RWPE2 (cell line): ENCODE data around the gene NEIL1.

Experiments used
- ATAC-seq: fragments of 200-7000 bp; cut with Tn5 transposase; 3 replicates; pipeline ENCODE4 v1.9.1; 2021; ENCODE audit warnings: low read depth
- DNase-seq: peaks from one replicate; pipeline ENCODE4 v3.0.0-alpha.2; 2020; ENCODE audit warnings: low spot score
- H3K27ac ChIP-seq: fragments of 450-650 bp; 2 replicates; pipeline ENCODE4 v1.5.1; 2017; ENCODE audit warnings: mild to moderate bottlenecking; ENCODE audit not compliant: poor library complexity, severe bottlenecking
- H3K27me3 ChIP-seq: fragments of 250-450 bp; sonication (Bioruptor Pico); 2 replicates; pipeline ENCODE4 v1.5.1; 2021; ENCODE audit warnings: mild to moderate bottlenecking, moderate library complexity; ENCODE audit not compliant: insufficient read depth, poor library complexity, severe bottlenecking
- H3K36me3 ChIP-seq: fragments of 250-450 bp; sonication (Bioruptor Pico); 2 replicates; pipeline ENCODE4 v1.5.1; 2020; ENCODE audit warnings: low read depth, mild to moderate bottlenecking, moderate library complexity
- H3K4me1 ChIP-seq: fragments of 250-450 bp; sonication (Bioruptor Pico); 2 replicates; pipeline ENCODE4 v1.5.1; 2021; ENCODE audit warnings: mild to moderate bottlenecking, moderate library complexity; ENCODE audit not compliant: insufficient read depth, poor library complexity, severe bottlenecking
- H3K4me3 ChIP-seq: fragments of 250-450 bp; sonication (Bioruptor Pico); 2 replicates; pipeline ENCODE4 v1.5.1; 2021; ENCODE audit warnings: mild to moderate bottlenecking, moderate library complexity; ENCODE audit not compliant: severe bottlenecking
- H3K9me3 ChIP-seq: fragments of 250-450 bp; sonication (Bioruptor Pico); 2 replicates; pipeline ENCODE4 v1.5.1; 2021; ENCODE audit warnings: mild to moderate bottlenecking, moderate library complexity; ENCODE audit not compliant: severe bottlenecking
- CTCF ChIP-seq: fragments of 450-650 bp; IDR thresholded peaks from one replicate; pipeline ENCODE4 v1.5.1; 2017; ENCODE audit warnings: mild to moderate bottlenecking, moderate library complexity; ENCODE audit not compliant: poor library complexity, severe bottlenecking

Gene NEIL1

GRCh38 chr15:75349851-75350588 lies 3.2 kb downstream of the NEIL1 start:
- TF ChIP-seq CTCF = no peak
- no peaks in the 10 kb centered on the region for H3K36me3 ChIP-seq
- H3K27ac ChIP-seq = no peak overlapping the region
- DNase-seq = no peak
- H3K27me3 ChIP-seq = no peaks in the 10 kb centered on the region
- no peak for ATAC-seq
- no peaks in the 10 kb centered on the region for H3K9me3 ChIP-seq
- no peaks in the 10 kb centered on the region for H3K4me1 ChIP-seq
- H3K4me3 ChIP-seq = no peak overlapping the region

GRCh38 chr15:75350601-75351361 lies 3.9 kb downstream of the NEIL1 start:
- DNase-seq (no peak), ATAC-seq (no peak)
- Histone ChIP-seq H3K4me1 (no peaks in the 10 kb centered on the region), H3K27me3 (no peaks in the 10 kb centered on the region), H3K27ac (no peak overlapping the region), H3K36me3 (no peaks in the 10 kb centered on the region), H3K9me3 (no peaks in the 10 kb centered on the region), H3K4me3 (no peak overlapping the region)
- no peak for TF ChIP-seq CTCF

GRCh38 chr15:75352186-75353080 lies 5.6 kb downstream of the NEIL1 start:
- no peak for TF ChIP-seq CTCF
- Histone ChIP-seq H3K4me1 (no peaks in the 10 kb centered on the region), H3K4me3 (no peak overlapping the region), H3K9me3 (no peaks in the 10 kb centered on the region), H3K36me3 (peaks cover 11% of the 10 kb centered on the region), H3K27ac (no peak overlapping the region), H3K27me3 (no peaks in the 10 kb centered on the region)
- ATAC-seq = no peak
- no peak for DNase-seq

- Histone ChIP-seq H3K4me1 (no peaks in the 10 kb centered on the region), H3K27ac (no peak overlapping the region), H3K36me3 (peaks cover 19% of the 10 kb centered on the region), H3K9me3 (no peaks in the 10 kb centered on the region), H3K27me3 (no peaks in the 10 kb centered on the region), H3K4me3 (no peak overlapping the region)
- ATAC-seq (no peak), DNase-seq (no peak)
- no peak for TF ChIP-seq CTCF
Observed at GRCh38 chr15:75353604-75354003, 6.8 kb downstream of the NEIL1 start.
